Measurements from ENCODE around the gene CTSD. TPM values are rescaled to one million over a fixed set of nuclear protein-coding genes. Genes with fewer than 3 reads are reported as not detected.

Gene CTSD
- total RNA-seq, 3 donors from 2014 or later, result 244 to 694 (median 667) TPM

DNA sequence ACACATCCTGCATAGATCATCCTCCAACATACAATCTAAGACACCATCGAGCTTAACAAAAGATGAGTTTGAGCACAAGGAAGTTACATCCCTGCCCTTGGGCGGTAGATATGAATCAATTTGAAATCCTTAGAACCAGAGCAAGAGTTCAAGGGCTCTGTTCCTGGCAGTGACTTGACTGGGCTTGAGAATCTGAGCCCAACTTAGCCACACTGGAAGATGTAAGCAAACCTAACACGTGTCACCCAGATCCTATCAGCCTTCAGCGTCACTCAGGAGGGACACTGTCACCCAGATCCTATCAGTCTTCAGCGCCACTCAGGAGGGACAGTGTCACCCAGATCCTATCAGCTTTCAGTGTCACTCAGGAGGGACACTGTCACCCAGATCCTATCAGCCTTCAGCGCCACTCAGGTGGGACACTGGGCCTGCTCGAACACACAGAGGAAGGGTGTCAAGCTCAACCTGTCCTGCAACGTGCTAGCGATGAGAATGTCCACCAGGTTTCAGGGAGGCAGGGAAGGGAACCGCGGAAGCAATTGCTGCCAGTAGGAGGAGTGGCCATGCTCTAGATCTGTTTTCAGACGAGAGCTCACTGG, 32.8 kb upstream of the CTSD start:
- H3K27me3 ChIP-seq, result no peaks in the 10 kb centered on the region
- no peaks in the 10 kb centered on the region for H3K9me3 ChIP-seq
- H3K36me3 ChIP-seq, result no peaks in the 10 kb centered on the region
- TF ChIP-seq POLR2AphosphoS5 (IDR thresholded peaks at IDR 0.05), result no peak
- no peak for TF ChIP-seq POLR2A (IDR thresholded peaks at IDR 0.05)
- TF ChIP-seq, protein P1, sequence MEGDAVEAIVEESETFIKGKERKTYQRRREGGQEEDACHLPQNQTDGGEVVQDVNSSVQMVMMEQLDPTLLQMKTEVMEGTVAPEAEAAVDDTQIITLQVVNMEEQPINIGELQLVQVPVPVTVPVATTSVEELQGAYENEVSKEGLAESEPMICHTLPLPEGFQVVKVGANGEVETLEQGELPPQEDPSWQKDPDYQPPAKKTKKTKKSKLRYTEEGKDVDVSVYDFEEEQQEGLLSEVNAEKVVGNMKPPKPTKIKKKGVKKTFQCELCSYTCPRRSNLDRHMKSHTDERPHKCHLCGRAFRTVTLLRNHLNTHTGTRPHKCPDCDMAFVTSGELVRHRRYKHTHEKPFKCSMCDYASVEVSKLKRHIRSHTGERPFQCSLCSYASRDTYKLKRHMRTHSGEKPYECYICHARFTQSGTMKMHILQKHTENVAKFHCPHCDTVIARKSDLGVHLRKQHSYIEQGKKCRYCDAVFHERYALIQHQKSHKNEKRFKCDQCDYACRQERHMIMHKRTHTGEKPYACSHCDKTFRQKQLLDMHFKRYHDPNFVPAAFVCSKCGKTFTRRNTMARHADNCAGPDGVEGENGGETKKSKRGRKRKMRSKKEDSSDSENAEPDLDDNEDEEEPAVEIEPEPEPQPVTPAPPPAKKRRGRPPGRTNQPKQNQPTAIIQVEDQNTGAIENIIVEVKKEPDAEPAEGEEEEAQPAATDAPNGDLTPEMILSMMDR (IDR thresholded peaks at IDR 0.05), result peak in 1 of 3 donors; percentile 19
- H3K27ac ChIP-seq, result no peak overlapping the region
- H3K4me3 ChIP-seq, result no peak overlapping the region
- no peaks in the 10 kb centered on the region for H3K4me1 ChIP-seq
- peak in 1 of 2 donors; percentile 27 for DNase-seq (ENCODE audit: low spot score in 2 of 2)
- intact Hi-C loops (cut with DNase I; ENCODE audit: low total_unique reads), result no loop called here

DNA sequence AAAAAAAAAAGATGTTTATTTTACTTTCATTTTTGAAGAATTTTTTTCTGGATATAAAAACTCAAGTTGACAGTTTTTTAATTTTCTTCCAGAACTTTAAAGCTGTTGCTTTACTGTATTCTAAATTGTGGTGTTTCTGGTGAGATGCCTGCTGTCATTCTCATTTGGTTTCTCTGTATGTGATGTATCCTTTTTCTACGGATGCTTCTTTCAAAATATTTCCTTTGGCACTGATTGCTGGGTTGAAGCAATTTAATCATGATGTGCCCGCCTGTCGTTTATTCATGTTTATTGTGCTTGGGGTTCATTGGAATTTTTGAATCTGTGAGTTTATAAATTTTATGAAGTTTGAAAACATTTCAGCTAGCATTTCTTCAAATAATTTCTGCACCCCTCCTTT, 29.4 kb upstream of the CTSD start:
- TF ChIP-seq POLR2AphosphoS5 (IDR thresholded peaks at IDR 0.05) (no peak), POLR2A (IDR thresholded peaks at IDR 0.05) (no peak)
- TF ChIP-seq, protein P1 (IDR thresholded peaks at IDR 0.05), result no peak
- Histone ChIP-seq H3K4me1 (no peaks in the 10 kb centered on the region), H3K27ac (no peak overlapping the region), H3K36me3 (no peaks in the 10 kb centered on the region), H3K9me3 (no peaks in the 10 kb centered on the region), H3K4me3 (no peak overlapping the region), H3K27me3 (no peaks in the 10 kb centered on the region)
- intact Hi-C loops (cut with DNase I; ENCODE audit: low total_unique reads), result loop anchor here (5.0 kb wide), 1 partner anchor 156 kb away; no protein-coding TSS in a partner anchor
- DNase-seq (ENCODE audit: low spot score in 2 of 2), result no peak

DNA sequence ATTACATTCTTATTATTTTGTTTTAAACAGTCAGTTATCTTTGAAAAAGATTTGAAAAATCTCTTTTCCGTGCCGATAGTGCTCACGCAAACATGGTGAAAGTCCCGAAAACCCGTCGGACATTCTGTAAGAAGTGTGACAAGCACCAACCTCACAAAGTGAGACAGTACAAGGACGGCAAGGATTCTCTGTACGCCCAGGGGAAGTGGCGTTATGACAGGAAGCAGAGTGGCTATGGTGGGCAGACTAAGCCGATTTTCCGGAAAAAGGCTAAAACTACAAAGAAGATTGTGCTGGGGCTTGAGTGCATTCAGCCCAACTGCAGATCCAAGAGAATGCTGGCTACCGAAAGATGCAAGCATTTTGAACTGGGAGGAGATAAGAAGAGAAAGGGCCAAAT, 28.7 kb upstream of the CTSD start:
- Histone ChIP-seq H3K27ac (no peak overlapping the region), H3K36me3 (no peaks in the 10 kb centered on the region), H3K27me3 (no peaks in the 10 kb centered on the region), H3K4me3 (no peak overlapping the region), H3K9me3 (no peaks in the 10 kb centered on the region), H3K4me1 (no peaks in the 10 kb centered on the region)
- intact Hi-C loops (cut with DNase I; ENCODE audit: low total_unique reads), result loop anchor here (5.0 kb wide), 1 partner anchor 155 kb away; no protein-coding TSS in a partner anchor
- TF ChIP-seq POLR2AphosphoS5 (IDR thresholded peaks at IDR 0.05) (no peak), POLR2A (IDR thresholded peaks at IDR 0.05) (no peak)
- TF ChIP-seq, protein P1 (IDR thresholded peaks at IDR 0.05), result no peak
- no peak for DNase-seq (ENCODE audit: low spot score in 2 of 2)

DNA sequence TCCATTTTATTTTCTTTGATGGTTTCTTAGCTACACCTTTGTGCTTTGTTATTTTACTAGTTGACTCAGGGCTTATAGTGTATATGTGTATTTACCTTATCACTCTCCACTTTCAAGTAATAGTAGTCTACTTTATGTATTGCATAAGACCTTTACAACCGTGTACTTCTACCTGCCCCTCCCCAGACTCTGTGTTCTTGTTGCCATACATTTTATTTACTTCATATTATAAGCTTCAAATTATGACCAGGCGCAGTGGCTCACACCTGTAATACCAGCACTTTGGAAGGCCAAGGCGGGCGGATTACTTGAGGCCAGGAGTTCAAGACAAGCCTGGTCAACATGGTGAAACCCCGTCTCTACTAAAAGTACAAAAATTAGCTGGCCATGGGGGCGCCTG, 28.2 kb upstream of the CTSD start:
- TF ChIP-seq POLR2AphosphoS5 (IDR thresholded peaks at IDR 0.05) (no peak), POLR2A (IDR thresholded peaks at IDR 0.05) (no peak)
- TF ChIP-seq, protein P1 (IDR thresholded peaks at IDR 0.05), result no peak
- H3K9me3 ChIP-seq, result no peaks in the 10 kb centered on the region
- H3K27me3 ChIP-seq, result no peaks in the 10 kb centered on the region
- intact Hi-C loops (cut with DNase I; ENCODE audit: low total_unique reads), result loop anchor here (5.0 kb wide), 1 partner anchor 155 kb away; no protein-coding TSS in a partner anchor
- no peaks in the 10 kb centered on the region for H3K36me3 ChIP-seq
- no peak overlapping the region for H3K4me3 ChIP-seq
- no peak overlapping the region for H3K27ac ChIP-seq
- no peak for DNase-seq (ENCODE audit: low spot score in 2 of 2)
- H3K4me1 ChIP-seq, result no peaks in the 10 kb centered on the region

DNA sequence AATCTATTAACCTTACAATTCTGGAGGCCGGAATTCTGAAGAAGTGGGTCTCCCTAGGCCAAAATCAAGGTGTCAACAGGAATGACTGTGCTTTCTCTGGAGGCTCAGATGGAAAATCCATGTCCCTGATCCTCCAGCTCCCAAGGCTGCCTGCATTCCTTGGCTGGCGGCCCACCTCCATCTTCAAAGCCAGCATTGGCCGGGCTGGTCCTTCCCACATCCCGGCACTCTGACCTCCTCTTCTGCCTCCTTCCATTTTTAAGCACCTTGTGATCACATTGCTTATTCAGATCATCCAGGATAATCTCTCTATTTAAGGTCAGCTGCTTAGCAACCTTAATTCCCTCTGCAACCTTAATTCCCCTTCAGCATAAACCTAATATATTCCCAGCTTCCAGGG, 22.7 kb upstream of the CTSD start:
- Histone ChIP-seq H3K36me3 (no peaks in the 10 kb centered on the region), H3K4me1 (no peaks in the 10 kb centered on the region), H3K27me3 (no peaks in the 10 kb centered on the region), H3K9me3 (no peaks in the 10 kb centered on the region), H3K4me3 (no peak overlapping the region), H3K27ac (no peak overlapping the region)
- no peak for DNase-seq (ENCODE audit: low spot score in 2 of 2)
- TF ChIP-seq POLR2AphosphoS5 (IDR thresholded peaks at IDR 0.05) (no peak), POLR2A (IDR thresholded peaks at IDR 0.05) (no peak)
- TF ChIP-seq, protein P1 (IDR thresholded peaks at IDR 0.05), result no peak
- intact Hi-C loops (cut with DNase I; ENCODE audit: low total_unique reads), result loop anchor here (5.0 kb wide), 1 partner anchor 971 kb away; no protein-coding TSS in a partner anchor

Measured in breast epithelium (tissue), 4 donors.